Stromal cell of bone marrow (primary cell): Measurements from ENCODE around the gene LRRC4C.
A peak's percentile ranks its signal among the peaks of the same experiment; 100 is the strongest.

Experiments used
- DNase-seq: peaks from one replicate; pipeline ENCODE4 v3.0.0-alpha.2; 2012; ENCODE audit warnings: low read depth

Gene LRRC4C

GRCh38 chr11:40370821-40371616, 1088.4 kb downstream of the LRRC4C start:
- DNase-seq = no peak

- DNase-seq = no peak
These were observed 1099.2 kb downstream of the LRRC4C start for GRCh38 chr11:40360206-40360798.

GRCh38 chr11:40354121-40354520, 1105.3 kb downstream of the LRRC4C start:
- no peak for DNase-seq

- no peak for DNase-seq
These were observed 1118.5 kb downstream of the LRRC4C start for GRCh38 chr11:40340911-40341310.

GRCh38 chr11:40338739-40339138, 1120.7 kb downstream of the LRRC4C start:
- peak; percentile 5 for DNase-seq

- no peak for DNase-seq
These were observed 1121.4 kb downstream of the LRRC4C start for GRCh38 chr11:40338062-40338461.

GRCh38 chr11:40337118-40337517, 1122.3 kb downstream of the LRRC4C start:
- no peak for DNase-seq

- peak; percentile 97 for DNase-seq
These were observed 1130.4 kb downstream of the LRRC4C start for GRCh38 chr11:40328890-40329614.

GRCh38 chr11:40323241-40323640, 1136.2 kb downstream of the LRRC4C start:
- DNase-seq = no peak

GRCh38 chr11:40321537-40321936, 1137.9 kb downstream of the LRRC4C start:
- DNase-seq = no peak

- no peak for DNase-seq
These were observed 1143.3 kb downstream of the LRRC4C start for GRCh38 chr11:40316171-40316570.

- no peak for DNase-seq
These were observed 1144.3 kb downstream of the LRRC4C start for GRCh38 chr11:40315122-40315521.

GRCh38 chr11:40314327-40314726, 1145.1 kb downstream of the LRRC4C start:
- DNase-seq = no peak

- peak; percentile 28 for DNase-seq
These were observed 1152.4 kb downstream of the LRRC4C start for GRCh38 chr11:40306938-40307548.

- peak; percentile 45 for DNase-seq
These were observed 1156.8 kb downstream of the LRRC4C start for GRCh38 chr11:40302669-40303068.

- no peak for DNase-seq
These were observed 1164.0 kb downstream of the LRRC4C start for GRCh38 chr11:40295466-40295865.

- no peak for DNase-seq
These were observed 1164.7 kb downstream of the LRRC4C start for GRCh38 chr11:40294741-40295140.

GRCh38 chr11:40294349-40294735, 1165.1 kb downstream of the LRRC4C start:
- no peak for DNase-seq

- DNase-seq = peak; percentile 76
These were observed 1165.7 kb downstream of the LRRC4C start for GRCh38 chr11:40293655-40294348.

- no peak for DNase-seq
These were observed 1166.5 kb downstream of the LRRC4C start for GRCh38 chr11:40292721-40293508.

GRCh38 chr11:40291741-40292140, 1167.7 kb downstream of the LRRC4C start:
- DNase-seq = no peak
